Neural progenitor cell (in vitro differentiated cells): ENCODE results near the gene ITCH. TPM values are rescaled to one million over a fixed set of nuclear protein-coding genes. Genes with fewer than 3 reads are reported as not detected.

Experiments used
- DNase-seq: peaks from one replicate; pipeline ENCODE4 v3.0.0-alpha.2; 2016; ENCODE audit warnings: low spot score
- H2AFZ ChIP-seq: fragments of 200-600 bp; sonication (generic); replicated peaks from 2 replicates; pipeline ENCODE4 v1.6.1; 2016; ENCODE audit warnings: antibody characterized with exemption
- H3F3A ChIP-seq: fragments of 200-600 bp; sonication (generic); 2 replicates; pipeline ENCODE4 v1.6.1; 2016; ENCODE audit warnings: antibody characterized with exemption, low read depth
- H3K27ac ChIP-seq: fragments of 200-600 bp; sonication (generic); 2 replicates; pipeline ENCODE4 v1.5.1; 2016; ENCODE audit warnings: mild to moderate bottlenecking
- H3K27me3 ChIP-seq: fragments of 200-600 bp; sonication (generic); 2 replicates; pipeline ENCODE4 v1.6.1; 2016; ENCODE audit warnings: mild to moderate bottlenecking, moderate library complexity
- H3K36me3 ChIP-seq: fragments of 200-600 bp; sonication (generic); 2 replicates; pipeline ENCODE4 v1.5.1; 2016
- H3K4me1 ChIP-seq: fragments of 200-600 bp; sonication (generic); 2 replicates; pipeline ENCODE4 v1.6.1; 2016; ENCODE audit warnings: mixed run types
- H3K4me2 ChIP-seq: fragments of 200-600 bp; sonication (generic); 2 replicates; pipeline ENCODE4 v1.6.1; 2016
- H3K4me3 ChIP-seq: fragments of 200-600 bp; sonication (generic); 2 replicates; pipeline ENCODE4 v1.5.1; 2016
- H3K79me2 ChIP-seq: fragments of 200-600 bp; sonication (generic); 2 replicates; pipeline ENCODE4 v1.6.1; 2016; ENCODE audit warnings: low read depth
- H3K9ac ChIP-seq: fragments of 200-600 bp; sonication (generic); 2 replicates; pipeline ENCODE4 v1.6.1; 2016
- H3K9me3 ChIP-seq: fragments of 200-600 bp; sonication (generic); 2 replicates; pipeline ENCODE4 v1.5.1; 2016; ENCODE audit warnings: low read depth
- H4K20me1 ChIP-seq: fragments of 200-600 bp; sonication (generic); 2 replicates; pipeline ENCODE4 v1.6.1; 2016; ENCODE audit warnings: low read depth
- H3K27ac Mint-ChIP-seq: 3 replicates; pipeline ENCODE4 v1.8.0; 2021; ENCODE audit warnings: mixed read lengths
- H3K27me3 Mint-ChIP-seq: 2 replicates; pipeline ENCODE4 v1.8.0; 2022; ENCODE audit warnings: low read depth, mild to moderate bottlenecking, inconsistent platforms, moderate library complexity, mixed read lengths; ENCODE audit not compliant: insufficient read depth
- H3K36me3 Mint-ChIP-seq: 3 replicates; pipeline ENCODE4 v1.8.0; 2021; ENCODE audit warnings: mixed read lengths
- H3K4me1 Mint-ChIP-seq: 3 replicates; pipeline ENCODE4 v1.8.0; 2021; ENCODE audit warnings: mixed read lengths
- H3K4me3 Mint-ChIP-seq: 3 replicates; pipeline ENCODE4 v1.8.0; 2021; ENCODE audit warnings: mild to moderate bottlenecking, moderate library complexity, mixed read lengths
- H3K9me3 Mint-ChIP-seq: 3 replicates; pipeline ENCODE4 v1.8.0; 2020; ENCODE audit warnings: mixed read lengths
- EZH2 ChIP-seq: fragments of 200-600 bp; sonication (generic); IDR thresholded peaks from 2 replicates; pipeline ENCODE4 v1.6.1; 2017; ENCODE audit warnings: antibody characterized with exemption, mild to moderate bottlenecking, moderate library complexity
- EZH2phosphoT487 ChIP-seq: fragments of 200-600 bp; sonication (generic); IDR thresholded peaks from 2 replicates; pipeline ENCODE4 v1.6.1; 2017; ENCODE audit warnings: antibody characterized with exemption
- total RNA-seq: library from RNA; depleted of rRNA; stranded (reverse); fragments of >200 nt; gene quantifications from 2 replicates; pipeline ENCODE4 v1.2.3, GENCODE V29; 2015; ENCODE audit warnings: low replicate concordance
- TF ChIP-seq, protein P1 (sequence below): fragments of 200-600 bp; sonication (generic); IDR thresholded peaks from 2 replicates; pipeline ENCODE4 v1.5.1; 2017; ENCODE audit warnings: antibody characterized with exemption, mild to moderate bottlenecking

ITCH gene
- total RNA-seq, 1 donor from 2014 or later: 55.2 TPM

DNA sequence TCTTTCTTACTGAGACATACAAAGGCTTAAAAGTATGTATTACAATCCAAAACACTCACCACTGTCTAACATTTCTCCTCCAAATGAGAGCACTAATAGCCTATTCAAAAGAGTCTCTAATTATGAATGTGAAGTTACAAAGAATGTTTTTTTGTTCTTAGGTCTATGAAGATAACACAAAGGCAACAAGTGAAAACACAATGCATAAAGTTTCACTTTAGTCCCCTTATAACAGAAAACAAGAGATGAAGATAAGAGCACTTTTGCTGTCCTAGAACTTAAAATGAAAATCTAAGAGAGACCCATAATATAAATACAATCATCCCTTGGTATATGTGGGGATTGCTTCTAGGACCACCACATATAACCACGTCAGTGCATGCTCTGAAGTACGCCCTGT lies 25.6 kb downstream of the ITCH start:
- Histone ChIP-seq H3F3A (peaks cover 11% of the 10 kb centered on the region), H3K36me3 (peaks cover 7% of the 10 kb centered on the region), H4K20me1 (peaks cover 83% of the 10 kb centered on the region), H3K4me2 (no peak overlapping the region), H2AFZ (no peak overlapping the region), H3K79me2 (peaks cover 98% of the 10 kb centered on the region), H3K4me3 (no peak overlapping the region), H3K27me3 (no peaks in the 10 kb centered on the region), H3K9ac (no peak overlapping the region), H3K27ac (no peak overlapping the region), H3K4me1 (no peaks in the 10 kb centered on the region), H3K9me3 (no peaks in the 10 kb centered on the region)
- Mint-ChIP-seq H3K27ac (no peak overlapping the region), H3K4me3 (no peak overlapping the region), H3K27me3 (peaks cover 2% of the 10 kb centered on the region), H3K9me3 (no peaks in the 10 kb centered on the region), H3K4me1 (peaks cover 5% of the 10 kb centered on the region), H3K36me3 (peaks cover 16% of the 10 kb centered on the region)
- DNase-seq: no peak
- TF ChIP-seq EZH2 (no peak), EZH2phosphoT487 (no peak)
- TF ChIP-seq, protein P1, sequence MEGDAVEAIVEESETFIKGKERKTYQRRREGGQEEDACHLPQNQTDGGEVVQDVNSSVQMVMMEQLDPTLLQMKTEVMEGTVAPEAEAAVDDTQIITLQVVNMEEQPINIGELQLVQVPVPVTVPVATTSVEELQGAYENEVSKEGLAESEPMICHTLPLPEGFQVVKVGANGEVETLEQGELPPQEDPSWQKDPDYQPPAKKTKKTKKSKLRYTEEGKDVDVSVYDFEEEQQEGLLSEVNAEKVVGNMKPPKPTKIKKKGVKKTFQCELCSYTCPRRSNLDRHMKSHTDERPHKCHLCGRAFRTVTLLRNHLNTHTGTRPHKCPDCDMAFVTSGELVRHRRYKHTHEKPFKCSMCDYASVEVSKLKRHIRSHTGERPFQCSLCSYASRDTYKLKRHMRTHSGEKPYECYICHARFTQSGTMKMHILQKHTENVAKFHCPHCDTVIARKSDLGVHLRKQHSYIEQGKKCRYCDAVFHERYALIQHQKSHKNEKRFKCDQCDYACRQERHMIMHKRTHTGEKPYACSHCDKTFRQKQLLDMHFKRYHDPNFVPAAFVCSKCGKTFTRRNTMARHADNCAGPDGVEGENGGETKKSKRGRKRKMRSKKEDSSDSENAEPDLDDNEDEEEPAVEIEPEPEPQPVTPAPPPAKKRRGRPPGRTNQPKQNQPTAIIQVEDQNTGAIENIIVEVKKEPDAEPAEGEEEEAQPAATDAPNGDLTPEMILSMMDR: no peak

DNA sequence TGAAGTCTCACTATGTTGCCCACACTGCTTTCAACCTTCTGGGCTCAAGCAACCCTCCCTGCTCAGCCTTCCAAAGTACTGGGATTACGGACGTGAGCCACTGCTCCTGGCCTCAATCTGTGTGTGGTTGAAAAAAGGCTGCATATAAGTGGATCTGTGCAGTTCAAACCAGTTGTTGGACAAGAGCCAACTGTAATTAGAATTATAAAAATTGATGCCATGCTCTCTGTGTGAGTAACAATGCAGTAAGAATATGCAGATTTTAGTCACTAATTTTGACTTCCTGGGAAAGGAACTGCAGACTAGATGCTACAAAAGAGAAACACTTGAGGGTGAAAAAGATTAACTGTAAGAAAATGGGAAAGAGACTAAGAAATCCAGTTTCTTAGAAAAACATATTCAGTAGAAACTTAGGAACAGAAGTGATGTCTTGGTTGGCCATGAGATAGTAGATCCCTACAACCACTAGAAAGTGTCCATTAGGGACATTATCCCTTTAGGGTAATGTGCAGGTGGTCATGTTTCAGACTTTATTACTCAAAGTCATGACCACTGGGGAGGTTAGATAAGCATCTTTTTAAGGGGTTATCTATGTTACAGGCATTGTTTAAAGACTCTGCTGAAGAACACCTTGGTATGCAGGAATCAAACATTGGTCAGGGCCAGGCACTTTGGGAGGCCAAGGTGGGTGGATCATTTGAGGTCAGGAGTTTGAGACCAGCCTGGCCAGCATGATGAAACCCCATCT lies 26.3 kb downstream of the ITCH start:
- H3K79me2 ChIP-seq: peaks cover 98% of the 10 kb centered on the region
- peaks cover 81% of the 10 kb centered on the region for H4K20me1 ChIP-seq
- no peak for TF ChIP-seq EZH2
- no peak for TF ChIP-seq EZH2phosphoT487
- TF ChIP-seq, protein P1: no peak
- no peaks in the 10 kb centered on the region for H3K9me3 ChIP-seq
- no peak overlapping the region for H3K27ac Mint-ChIP-seq
- no peaks in the 10 kb centered on the region for H3K4me1 ChIP-seq
- no peak overlapping the region for H3K4me3 Mint-ChIP-seq
- peaks cover 18% of the 10 kb centered on the region for H3K36me3 Mint-ChIP-seq
- H2AFZ ChIP-seq: no peak overlapping the region
- H3K9me3 Mint-ChIP-seq: no peaks in the 10 kb centered on the region
- peaks cover 11% of the 10 kb centered on the region for H3F3A ChIP-seq
- no peak overlapping the region for H3K9ac ChIP-seq
- peaks cover 7% of the 10 kb centered on the region for H3K36me3 ChIP-seq
- DNase-seq: no peak
- no peak overlapping the region for H3K27ac ChIP-seq
- H3K27me3 Mint-ChIP-seq: peaks cover 2% of the 10 kb centered on the region
- H3K27me3 ChIP-seq: no peaks in the 10 kb centered on the region
- no peak overlapping the region for H3K4me2 ChIP-seq
- H3K4me3 ChIP-seq: no peak overlapping the region
- H3K4me1 Mint-ChIP-seq: peaks cover 5% of the 10 kb centered on the region

DNA sequence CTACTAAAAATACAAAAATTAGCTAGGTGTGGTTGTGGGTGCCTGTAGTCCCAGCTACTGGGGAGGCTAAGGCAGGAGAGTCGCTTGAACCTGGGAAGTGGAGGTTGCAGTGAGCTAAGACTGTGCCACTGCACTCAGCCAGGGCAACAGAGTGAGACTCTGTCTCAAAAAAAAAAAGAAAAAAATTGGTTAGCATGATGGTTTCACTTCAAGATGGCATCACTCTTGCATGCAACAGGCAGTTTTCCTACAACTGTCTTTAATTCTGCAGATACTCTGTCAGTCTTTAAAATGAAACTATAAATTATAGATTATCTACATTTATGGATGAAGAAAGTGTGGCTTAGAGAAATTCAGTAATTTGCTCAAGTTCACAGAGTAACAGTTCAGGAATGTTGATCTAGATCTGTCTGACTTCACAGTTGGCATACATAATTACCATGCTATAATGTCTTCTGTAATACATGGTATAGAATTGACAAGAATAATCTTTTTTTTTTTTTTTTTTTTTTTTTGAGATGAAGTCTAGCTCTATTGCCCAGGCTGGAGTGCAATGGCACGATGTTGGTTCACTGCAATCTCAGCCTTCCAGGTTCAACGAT lies 27.0 kb downstream of the ITCH start:
- H3K27ac ChIP-seq: no peak overlapping the region
- H3K27ac Mint-ChIP-seq: no peak overlapping the region
- H3K9me3 ChIP-seq: no peaks in the 10 kb centered on the region
- H3K4me2 ChIP-seq: no peak overlapping the region
- H3K4me3 Mint-ChIP-seq: no peak overlapping the region
- H4K20me1 ChIP-seq: peaks cover 80% of the 10 kb centered on the region
- H3K79me2 ChIP-seq: peaks cover 99% of the 10 kb centered on the region
- peaks cover 2% of the 10 kb centered on the region for H3K27me3 Mint-ChIP-seq
- H3K36me3 Mint-ChIP-seq: peaks cover 22% of the 10 kb centered on the region
- no peaks in the 10 kb centered on the region for H3K4me1 ChIP-seq
- H3K4me1 Mint-ChIP-seq: peaks cover 5% of the 10 kb centered on the region
- H3K9me3 Mint-ChIP-seq: no peaks in the 10 kb centered on the region
- H3K36me3 ChIP-seq: peaks cover 7% of the 10 kb centered on the region
- H3K4me3 ChIP-seq: no peak overlapping the region
- no peaks in the 10 kb centered on the region for H3K27me3 ChIP-seq
- H2AFZ ChIP-seq: no peak overlapping the region
- no peak overlapping the region for H3K9ac ChIP-seq
- DNase-seq: no peak
- H3F3A ChIP-seq: peaks cover 11% of the 10 kb centered on the region
- TF ChIP-seq EZH2phosphoT487 (no peak), EZH2 (no peak)
- TF ChIP-seq, protein P1: no peak
